GM18519 (cell line): ENCODE data around the gene LRRC56.
"Not testable (repeated sequence)": the region's sequence is repeated elsewhere in the genome, so short reads cannot be mapped to it uniquely, and the experiment has no call there.

ENCODE experiments used
- ATAC-seq: cut with Tn5 transposase; IDR thresholded peaks from one replicate; pipeline ENCODE4 v1.9.1; 2021; ENCODE audit warnings: mild to moderate bottlenecking, moderate library complexity; ENCODE audit not compliant: unreplicated experiment, low FRiP score

The LRRC56 gene

GRCh38 chr11:501001-501682 lies 36.2 kb upstream of the LRRC56 start:
- ATAC-seq: no peak

GRCh38 chr11:501683-502287 lies 35.5 kb upstream of the LRRC56 start:
- no peak for ATAC-seq

GRCh38 chr11:502288-503178 lies 34.8 kb upstream of the LRRC56 start:
- no peak for ATAC-seq

GRCh38 chr11:503179-503981 lies 33.9 kb upstream of the LRRC56 start:
- ATAC-seq: no peak

GRCh38 chr11:504053-504993 lies 33.0 kb upstream of the LRRC56 start:
- ATAC-seq: no peak

GRCh38 chr11:504994-505344 lies 32.4 kb upstream of the LRRC56 start:
- ATAC-seq: no peak

- peak; percentile 50 for ATAC-seq
Observed at GRCh38 chr11:506238-506994, 30.9 kb upstream of the LRRC56 start.

GRCh38 chr11:506995-507726 lies 30.2 kb upstream of the LRRC56 start, which contains the start of gene RNH1:
Gene RNH1 (minus strand): TSS chr11:507242. CDS start chr11:502162, 5,080 bp downstream.
- peak; percentile 36 for ATAC-seq

- no peak for ATAC-seq
Observed at GRCh38 chr11:507727-508515, 29.4 kb upstream of the LRRC56 start.

- no peak for ATAC-seq
Observed at GRCh38 chr11:508956-509355, 28.4 kb upstream of the LRRC56 start.

- ATAC-seq: no peak
Observed at GRCh38 chr11:512761-513595, 24.3 kb upstream of the LRRC56 start.

- no peak for ATAC-seq
Observed at GRCh38 chr11:514606-515005, 22.7 kb upstream of the LRRC56 start.

- no peak for ATAC-seq
Observed at GRCh38 chr11:515131-515530, 22.2 kb upstream of the LRRC56 start.

GRCh38 chr11:516400-516799 lies 20.9 kb upstream of the LRRC56 start:
- ATAC-seq: no peak

GRCh38 chr11:516918-517685 lies 20.2 kb upstream of the LRRC56 start:
- ATAC-seq: not testable (repeated sequence)
